Gastrocnemius medialis (tissue), 4 donors: ENCODE data around the gene PHKB. TPM values are rescaled to one million over a fixed set of nuclear protein-coding genes. Genes with fewer than 3 reads are reported as not detected.

ENCODE experiments used
- ATAC-seq, 2 donors: fragments of 150-250 bp; one replicate each; pipeline ENCODE4 v1.9.1; 2016
- DNase-seq, 2 donors: peaks; one replicate each; pipeline ENCODE4 v3.0.0-alpha.2; 2019
- H3K27ac ChIP-seq, 4 donors: fragments of 200-600 bp; sonication (generic); 1 replicate in 1 of 4; 2 replicates in 3 of 4; pipeline ENCODE4 v1.5.1; 2016 to 2018; ENCODE audit warnings: mild to moderate bottlenecking in 2 of 4, moderate library complexity in 1 of 4
- H3K27me3 ChIP-seq, 3 donors: fragments of 200-600 bp; sonication (generic) in 2 of 3; 1 replicate in 1 of 3; 2 replicates in 2 of 3; pipeline versions ENCODE4 v1.5.1 to v1.6.0; 2016 to 2019; ENCODE audit warnings: mild to moderate bottlenecking in 1 of 3, moderate library complexity in 1 of 3
- H3K36me3 ChIP-seq, 2 donors: fragments of 200-600 bp; sonication (generic) in 1 of 2; one replicate each; pipeline ENCODE4 v1.5.1; 2017 to 2018
- H3K4me1 ChIP-seq, 2 donors: fragments of 200-600 bp; sonication (generic) in 1 of 2; one replicate each; pipeline ENCODE4 v1.5.1; 2016 to 2017; ENCODE audit warnings: mild to moderate bottlenecking in 2 of 2
- H3K4me3 ChIP-seq, 4 donors: fragments of 200-600 bp; sonication (generic) in 3 of 4; 1 replicate in 1 of 4; 2 replicates in 3 of 4; pipeline ENCODE4 v1.5.1; 2016 to 2019; ENCODE audit warnings: mild to moderate bottlenecking in 2 of 4
- H3K9me3 ChIP-seq, 3 donors: fragments of 200-600 bp; sonication (generic) in 2 of 3; 1 replicate in 1 of 3; 2 replicates in 2 of 3; pipeline ENCODE4 v1.5.1; 2016 to 2019
- POLR2A ChIP-seq, 2 donors: fragments of 450-650 bp; IDR thresholded peaks; one replicate each; pipeline ENCODE4 v1.6.1; 2017; ENCODE audit warnings: antibody characterized with exemption in 2 of 2, mild to moderate bottlenecking in 2 of 2, moderate library complexity in 2 of 2
- in situ Hi-C, 4 donors: fragments of 200-750 bp; cut with MboI; loops; one replicate each; pipeline versions ENCODE4 v1.15.0 to v1.8.0; 2017; ENCODE audit warnings: low sequenced_read_pairs in 4 of 4
- intact Hi-C: fragments of 100-400 bp; cut with DNase I; formaldehyde crosslinking; loops from one replicate; pipeline ENCODE4 v1.15.1; 2023; ENCODE audit warnings: low total_unique reads
- total RNA-seq, 4 donors: library from RNA; depleted of rRNA; stranded (reverse); fragments of >200 nt; gene quantifications; one replicate each; pipeline versions ENCODE4 v1.1.0 to v1.2.3, GENCODE V29; 2016
- TF ChIP-seq, protein P1 (sequence below), 5 experiments: fragments of 450-650 bp in 3 of 5; fragments of 200-600 bp in 2 of 5; sonication (generic) in 2 of 5; IDR thresholded peaks in 4 of 5; conservative IDR thresholded peaks in 1 of 5; 1 replicate in 4 of 5; 2 replicates in 1 of 5; pipeline ENCODE4 v1.5.1; 2016 to 2019; ENCODE audit warnings: antibody characterized with exemption in 5 of 5, mild to moderate bottlenecking in 3 of 5, moderate library complexity in 3 of 5

PHKB gene
- total RNA-seq, 4 donors from 2014 or later: 61.0 to 91.6 (median 79.8) TPM

DNA sequence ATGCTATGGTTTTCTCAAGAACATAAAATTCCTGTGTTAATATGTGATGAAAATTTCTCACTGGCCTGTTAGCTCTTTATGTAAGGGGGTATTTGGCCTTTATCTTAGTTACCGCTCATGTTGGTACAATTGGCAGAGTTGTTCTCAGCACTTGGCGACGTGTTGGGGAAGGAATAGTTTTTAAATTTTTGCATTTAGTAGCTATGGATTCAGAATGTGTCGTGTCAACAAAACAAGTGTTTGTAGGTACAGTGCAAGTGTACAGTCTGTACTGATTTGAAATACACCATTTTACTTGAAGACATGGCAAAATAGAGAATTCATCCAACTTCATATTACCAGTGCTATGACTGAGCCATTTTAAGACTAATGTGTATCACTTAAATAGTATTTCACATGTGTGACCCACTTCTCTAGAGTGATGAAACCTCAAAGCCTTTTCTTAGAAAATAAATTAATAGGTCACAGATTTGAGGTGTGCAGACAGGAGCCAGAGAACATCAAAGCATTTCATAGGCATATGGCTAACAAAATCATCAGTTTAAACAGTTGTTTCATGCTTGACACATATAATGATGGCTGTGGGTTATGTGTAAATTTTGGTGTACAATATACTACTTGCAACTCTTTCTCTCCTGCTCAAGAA lies 150.8 kb downstream of the PHKB start:
- intact Hi-C loops: no loop called here
- in situ Hi-C loops: no loop called here
- no peaks in the 10 kb centered on the region for H3K27me3 ChIP-seq
- ATAC-seq (no peak), DNase-seq (no peak)
- TF ChIP-seq POLR2A (IDR thresholded peaks at IDR 0.05): no peak
- TF ChIP-seq, protein P1, sequence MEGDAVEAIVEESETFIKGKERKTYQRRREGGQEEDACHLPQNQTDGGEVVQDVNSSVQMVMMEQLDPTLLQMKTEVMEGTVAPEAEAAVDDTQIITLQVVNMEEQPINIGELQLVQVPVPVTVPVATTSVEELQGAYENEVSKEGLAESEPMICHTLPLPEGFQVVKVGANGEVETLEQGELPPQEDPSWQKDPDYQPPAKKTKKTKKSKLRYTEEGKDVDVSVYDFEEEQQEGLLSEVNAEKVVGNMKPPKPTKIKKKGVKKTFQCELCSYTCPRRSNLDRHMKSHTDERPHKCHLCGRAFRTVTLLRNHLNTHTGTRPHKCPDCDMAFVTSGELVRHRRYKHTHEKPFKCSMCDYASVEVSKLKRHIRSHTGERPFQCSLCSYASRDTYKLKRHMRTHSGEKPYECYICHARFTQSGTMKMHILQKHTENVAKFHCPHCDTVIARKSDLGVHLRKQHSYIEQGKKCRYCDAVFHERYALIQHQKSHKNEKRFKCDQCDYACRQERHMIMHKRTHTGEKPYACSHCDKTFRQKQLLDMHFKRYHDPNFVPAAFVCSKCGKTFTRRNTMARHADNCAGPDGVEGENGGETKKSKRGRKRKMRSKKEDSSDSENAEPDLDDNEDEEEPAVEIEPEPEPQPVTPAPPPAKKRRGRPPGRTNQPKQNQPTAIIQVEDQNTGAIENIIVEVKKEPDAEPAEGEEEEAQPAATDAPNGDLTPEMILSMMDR (IDR thresholded peaks at IDR 0.05 in 4 of 5, conservative IDR thresholded peaks at IDR 0.05 in 1 of 5): no peak
- H3K27ac ChIP-seq: no peak overlapping the region
- H3K36me3 ChIP-seq: peaks cover 0 to 12% of the 10 kb centered on the region in 2 donors
- H3K4me3 ChIP-seq: no peak overlapping the region
- H3K4me1 ChIP-seq: peaks cover 3 to 14% of the 10 kb centered on the region in 2 donors
- no peaks in the 10 kb centered on the region for H3K9me3 ChIP-seq

DNA sequence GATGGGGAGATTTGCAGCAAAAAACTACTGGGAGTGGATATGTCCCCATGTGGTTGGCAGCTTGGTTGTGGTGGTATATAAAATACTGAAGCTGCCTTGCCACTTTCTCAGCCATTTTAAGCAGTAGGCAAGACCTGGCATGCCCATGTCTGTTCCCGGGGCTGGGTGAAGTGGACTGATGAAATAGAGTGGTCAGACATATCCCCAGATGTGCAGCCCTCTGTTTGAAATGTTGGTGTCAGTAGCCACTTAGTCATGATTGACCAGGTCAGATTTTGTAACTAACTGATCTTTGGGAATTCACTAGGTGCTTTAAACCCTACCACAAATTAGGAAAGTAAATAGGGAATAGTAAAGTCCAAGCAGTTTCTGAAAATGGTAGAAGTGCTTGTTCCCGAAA lies 151.6 kb downstream of the PHKB start:
- in situ Hi-C loops (no loop called here), intact Hi-C loops (no loop called here)
- Histone ChIP-seq H3K9me3 (no peaks in the 10 kb centered on the region), H3K27me3 (no peaks in the 10 kb centered on the region), H3K4me3 (no peak overlapping the region), H3K27ac (no peak overlapping the region), H3K4me1 (peaks cover 3 to 19% of the 10 kb centered on the region in 2 donors), H3K36me3 (peaks cover 0 to 5% of the 10 kb centered on the region in 2 donors)
- ATAC-seq: no peak
- DNase-seq: no peak
- no peak for TF ChIP-seq POLR2A (IDR thresholded peaks at IDR 0.05)
- TF ChIP-seq, protein P1 (IDR thresholded peaks at IDR 0.05 in 4 of 5, conservative IDR thresholded peaks at IDR 0.05 in 1 of 5): no peak

DNA sequence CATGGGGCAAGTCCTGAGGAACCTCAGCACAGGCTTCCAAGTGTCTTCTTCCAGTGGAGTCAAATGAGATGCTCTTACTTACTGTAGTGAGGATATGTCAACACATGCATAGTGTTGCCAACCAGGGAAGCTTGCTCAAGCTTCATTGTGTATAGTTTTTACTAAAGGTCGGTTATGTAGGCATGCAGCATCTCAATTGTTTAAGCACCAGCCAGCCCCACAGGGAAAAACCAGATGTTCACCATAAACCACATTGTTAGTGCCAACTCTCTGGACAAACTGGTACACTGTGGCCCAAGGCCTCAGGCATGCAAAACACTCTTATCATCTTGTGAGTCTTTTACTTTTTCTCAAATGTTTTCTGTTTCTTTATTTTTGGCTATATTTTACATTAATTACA lies 152.1 kb downstream of the PHKB start:
- Histone ChIP-seq H3K9me3 (no peaks in the 10 kb centered on the region), H3K27ac (no peak overlapping the region), H3K27me3 (no peaks in the 10 kb centered on the region), H3K36me3 (no peaks in the 10 kb centered on the region), H3K4me3 (no peak overlapping the region), H3K4me1 (peaks cover 3 to 24% of the 10 kb centered on the region in 2 donors)
- DNase-seq (no peak), ATAC-seq (peak in 1 of 2 donors; percentile 24)
- intact Hi-C loops: no loop called here
- in situ Hi-C loops: no loop called here
- TF ChIP-seq, protein P1 (IDR thresholded peaks at IDR 0.05 in 4 of 5, conservative IDR thresholded peaks at IDR 0.05 in 1 of 5): no peak
- no peak for TF ChIP-seq POLR2A (IDR thresholded peaks at IDR 0.05)

DNA sequence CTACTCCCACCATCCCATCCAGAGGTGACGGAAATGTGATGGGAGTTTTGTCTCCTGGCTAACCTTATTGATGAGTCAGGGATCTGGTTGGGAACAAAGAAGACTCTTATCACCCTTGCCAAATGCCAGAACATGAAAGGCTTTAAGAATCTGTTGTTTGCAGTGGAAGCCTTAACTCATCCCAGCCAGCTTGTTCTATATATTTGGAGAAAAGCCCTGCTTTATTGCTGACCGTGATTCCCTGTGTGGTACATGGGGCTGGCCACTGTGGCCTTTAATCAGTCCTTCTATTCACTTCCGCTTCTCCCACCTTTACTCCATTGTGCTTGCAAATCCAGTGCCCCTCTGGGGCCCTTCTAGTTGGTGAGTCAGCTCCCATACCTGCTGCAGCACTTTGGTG lies 156.6 kb downstream of the PHKB start:
- intact Hi-C loops (no loop called here), in situ Hi-C loops (no loop called here)
- H3K4me3 ChIP-seq: no peak overlapping the region
- no peaks in the 10 kb centered on the region for H3K36me3 ChIP-seq
- H3K27me3 ChIP-seq: no peaks in the 10 kb centered on the region
- H3K27ac ChIP-seq: no peak overlapping the region
- ATAC-seq (no peak), DNase-seq (no peak)
- H3K4me1 ChIP-seq: peaks cover 0 to 12% of the 10 kb centered on the region in 2 donors
- TF ChIP-seq, protein P1 (IDR thresholded peaks at IDR 0.05 in 4 of 5, conservative IDR thresholded peaks at IDR 0.05 in 1 of 5): no peak
- TF ChIP-seq POLR2A (IDR thresholded peaks at IDR 0.05): no peak
- no peaks in the 10 kb centered on the region for H3K9me3 ChIP-seq
